K562 (cell line): Measurements from ENCODE around the gene GIPC3.

Source experiments
- EHMT2 ChIP-seq: fragments of 450-650 bp; IDR thresholded peaks from 2 replicates; pipeline ENCODE4 v1.6.1; 2018; ENCODE audit warnings: antibody characterized with exemption
- EZH2 ChIP-seq: IDR thresholded peaks from 2 replicates; pipeline ENCODE4 v1.6.1; 2012; ENCODE audit warnings: low read depth, mild to moderate bottlenecking, inconsistent platforms, low read length, borderline replicate concordance
- FOXK1 ChIP-seq: sonication (generic); formaldehyde crosslinking; IDR thresholded peaks from 2 replicates; pipeline ENCODE4 v1.8.0; 2022; ENCODE audit warnings: missing genetic modification reagents, mild to moderate bottlenecking, borderline replicate concordance
- HDAC6 ChIP-seq: IDR thresholded peaks from 2 replicates; pipeline ENCODE4 v1.6.1; 2012; ENCODE audit warnings: low read depth, mild to moderate bottlenecking, control low read depth, inconsistent platforms, low read length, moderate library complexity
- HIVEP1 ChIP-seq: fragments of 250-450 bp; sonication (Bioruptor Pico); IDR thresholded peaks from 2 replicates; pipeline ENCODE4 v1.4.0; 2020; ENCODE audit warnings: mild to moderate bottlenecking
- NFIC ChIP-seq: fragments of 450-650 bp; IDR thresholded peaks from 2 replicates; pipeline ENCODE4 v1.6.1; 2017; ENCODE audit warnings: mild to moderate bottlenecking, inconsistent platforms
- NFRKB ChIP-seq: fragments of 450-650 bp; IDR thresholded peaks from 2 replicates; pipeline ENCODE4 v1.6.1; 2016; ENCODE audit warnings: low read depth
- POLR2A ChIP-seq: fragments of 450-650 bp; conservative IDR thresholded peaks from 2 replicates; pipeline ENCODE4 v1.6.1; 2016
- SAFB ChIP-seq: fragments of 200-400 bp; formaldehyde crosslinking; IDR thresholded peaks from 2 replicates; pipeline ENCODE4 v1.6.1; 2017; ENCODE audit warnings: low read depth, low read length, borderline replicate concordance
- THRAP3 ChIP-seq: fragments of 450-650 bp; IDR thresholded peaks from 2 replicates; pipeline ENCODE4 v1.6.1; 2016; ENCODE audit warnings: mild to moderate bottlenecking, inconsistent platforms, borderline replicate concordance
- TF ChIP-seq, protein P1 (sequence below): fragments of 450-650 bp; IDR thresholded peaks from 2 replicates; pipeline ENCODE4 v1.7.0; 2016; ENCODE audit warnings: borderline replicate concordance
- TF ChIP-seq, protein P2 (sequence below), 2 experiments: fragments of 250-450 bp in 1 of 2; fragments of 450-650 bp in 1 of 2; sonication (Bioruptor Pico) in 1 of 2; IDR thresholded peaks; 2 replicates each; pipeline versions ENCODE4 v1.6.1 to v1.8.0; 2016 to 2021; ENCODE audit warnings: mild to moderate bottlenecking in 2 of 2, moderate library complexity in 2 of 2, missing compliant biosample characterization in 1 of 2, missing genetic modification characterization in 1 of 2
- TF ChIP-seq, protein P3 (sequence below): sonication (generic); formaldehyde crosslinking; IDR thresholded peaks from 2 replicates; pipeline ENCODE4 v1.8.1; 2023; ENCODE audit warnings: mild to moderate bottlenecking, missing genetic modification reagents, moderate library complexity
- TF ChIP-seq, protein P4 (sequence below), 3 experiments: IDR thresholded peaks in 2 of 3; conservative IDR thresholded peaks in 1 of 3; 2 replicates each; pipeline ENCODE4 v1.5.1; 2011 to 2012; ENCODE audit warnings: low read length in 3 of 3, mild to moderate bottlenecking in 3 of 3, control low read depth in 2 of 3, improper control_type of control experiment in 1 of 3, inconsistent platforms in 1 of 3, low read depth in 1 of 3, mixed read lengths in 1 of 3, moderate library complexity in 1 of 3; ENCODE audit not compliant: insufficient read depth in 2 of 3

DNA sequence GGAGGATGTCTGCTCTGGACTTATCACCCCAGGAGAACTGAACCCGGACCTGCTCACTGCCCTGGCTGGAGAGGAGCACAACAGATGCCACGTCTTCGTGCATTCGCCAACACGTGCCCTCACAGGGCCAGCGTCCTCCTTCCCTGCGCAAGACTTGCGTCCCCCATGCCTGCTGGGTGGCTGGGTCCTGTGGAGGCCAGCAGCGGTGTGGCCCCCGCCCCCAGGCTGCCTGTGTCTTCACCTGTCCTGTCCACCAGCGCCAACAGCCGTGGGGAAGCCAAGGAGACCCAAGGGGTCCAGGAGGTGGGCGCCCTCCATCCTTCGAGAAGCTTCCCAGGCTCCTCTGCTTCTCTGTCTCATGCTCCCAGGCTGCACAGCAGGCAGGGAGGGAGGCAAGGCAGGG lies 49.7 kb upstream of the GIPC3 start:
- TF ChIP-seq POLR2A (no peak), HIVEP1 (CRISPR knock-in tag) (no peak), HDAC6 (no peak), NFRKB (no peak), THRAP3 (no peak), NFIC (no peak), FOXK1 (CRISPR knock-in tag) (no peak), SAFB (no peak), EZH2 (no peak), EHMT2 (no peak)
- TF ChIP-seq, protein P1, sequence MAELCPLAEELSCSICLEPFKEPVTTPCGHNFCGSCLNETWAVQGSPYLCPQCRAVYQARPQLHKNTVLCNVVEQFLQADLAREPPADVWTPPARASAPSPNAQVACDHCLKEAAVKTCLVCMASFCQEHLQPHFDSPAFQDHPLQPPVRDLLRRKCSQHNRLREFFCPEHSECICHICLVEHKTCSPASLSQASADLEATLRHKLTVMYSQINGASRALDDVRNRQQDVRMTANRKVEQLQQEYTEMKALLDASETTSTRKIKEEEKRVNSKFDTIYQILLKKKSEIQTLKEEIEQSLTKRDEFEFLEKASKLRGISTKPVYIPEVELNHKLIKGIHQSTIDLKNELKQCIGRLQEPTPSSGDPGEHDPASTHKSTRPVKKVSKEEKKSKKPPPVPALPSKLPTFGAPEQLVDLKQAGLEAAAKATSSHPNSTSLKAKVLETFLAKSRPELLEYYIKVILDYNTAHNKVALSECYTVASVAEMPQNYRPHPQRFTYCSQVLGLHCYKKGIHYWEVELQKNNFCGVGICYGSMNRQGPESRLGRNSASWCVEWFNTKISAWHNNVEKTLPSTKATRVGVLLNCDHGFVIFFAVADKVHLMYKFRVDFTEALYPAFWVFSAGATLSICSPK, result no peak
- TF ChIP-seq, protein P2, sequence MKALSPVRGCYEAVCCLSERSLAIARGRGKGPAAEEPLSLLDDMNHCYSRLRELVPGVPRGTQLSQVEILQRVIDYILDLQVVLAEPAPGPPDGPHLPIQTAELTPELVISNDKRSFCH (CRISPR knock-in tag; IDR thresholded peaks at IDR 0.05), result no peak
- TF ChIP-seq, protein P2 (tag; IDR thresholded peaks at IDR 0.05), result no peak
- TF ChIP-seq, protein P3, sequence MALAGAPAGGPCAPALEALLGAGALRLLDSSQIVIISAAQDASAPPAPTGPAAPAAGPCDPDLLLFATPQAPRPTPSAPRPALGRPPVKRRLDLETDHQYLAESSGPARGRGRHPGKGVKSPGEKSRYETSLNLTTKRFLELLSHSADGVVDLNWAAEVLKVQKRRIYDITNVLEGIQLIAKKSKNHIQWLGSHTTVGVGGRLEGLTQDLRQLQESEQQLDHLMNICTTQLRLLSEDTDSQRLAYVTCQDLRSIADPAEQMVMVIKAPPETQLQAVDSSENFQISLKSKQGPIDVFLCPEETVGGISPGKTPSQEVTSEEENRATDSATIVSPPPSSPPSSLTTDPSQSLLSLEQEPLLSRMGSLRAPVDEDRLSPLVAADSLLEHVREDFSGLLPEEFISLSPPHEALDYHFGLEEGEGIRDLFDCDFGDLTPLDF (CRISPR knock-in tag), result no peak
- TF ChIP-seq, protein P4, sequence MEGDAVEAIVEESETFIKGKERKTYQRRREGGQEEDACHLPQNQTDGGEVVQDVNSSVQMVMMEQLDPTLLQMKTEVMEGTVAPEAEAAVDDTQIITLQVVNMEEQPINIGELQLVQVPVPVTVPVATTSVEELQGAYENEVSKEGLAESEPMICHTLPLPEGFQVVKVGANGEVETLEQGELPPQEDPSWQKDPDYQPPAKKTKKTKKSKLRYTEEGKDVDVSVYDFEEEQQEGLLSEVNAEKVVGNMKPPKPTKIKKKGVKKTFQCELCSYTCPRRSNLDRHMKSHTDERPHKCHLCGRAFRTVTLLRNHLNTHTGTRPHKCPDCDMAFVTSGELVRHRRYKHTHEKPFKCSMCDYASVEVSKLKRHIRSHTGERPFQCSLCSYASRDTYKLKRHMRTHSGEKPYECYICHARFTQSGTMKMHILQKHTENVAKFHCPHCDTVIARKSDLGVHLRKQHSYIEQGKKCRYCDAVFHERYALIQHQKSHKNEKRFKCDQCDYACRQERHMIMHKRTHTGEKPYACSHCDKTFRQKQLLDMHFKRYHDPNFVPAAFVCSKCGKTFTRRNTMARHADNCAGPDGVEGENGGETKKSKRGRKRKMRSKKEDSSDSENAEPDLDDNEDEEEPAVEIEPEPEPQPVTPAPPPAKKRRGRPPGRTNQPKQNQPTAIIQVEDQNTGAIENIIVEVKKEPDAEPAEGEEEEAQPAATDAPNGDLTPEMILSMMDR (IDR thresholded peaks at IDR 0.05 in 2 of 3, conservative IDR thresholded peaks at IDR 0.05 in 1 of 3; ENCODE audit: insufficient read depth in 2 of 3, low read depth in 1 of 3, low read length in 3 of 3), result no peak
